Activated CD8-positive, alpha-beta memory T cell treated with anti-CD3 and anti-CD28 coated beads for 48 hours (primary cell): ENCODE data around the gene HIVEP1.
"Not testable (repeated sequence)": the region's sequence is repeated elsewhere in the genome, so short reads cannot be mapped to it uniquely, and the experiment has no call there.

Experiments
- DNase-seq, 3 experiments: peaks; one replicate each; pipeline ENCODE4 v3.0.0-alpha.2; 2020; ENCODE audit warnings: low read depth in 2 of 3, low spot score in 2 of 3

HIVEP1 gene

GRCh38 chr6:12151433-12151820 is 139.3 kb downstream of the HIVEP1 start:
- DNase-seq = no peak

GRCh38 chr6:12152023-12152970 is 140.2 kb downstream of the HIVEP1 start:
- no peak for DNase-seq

DNA sequence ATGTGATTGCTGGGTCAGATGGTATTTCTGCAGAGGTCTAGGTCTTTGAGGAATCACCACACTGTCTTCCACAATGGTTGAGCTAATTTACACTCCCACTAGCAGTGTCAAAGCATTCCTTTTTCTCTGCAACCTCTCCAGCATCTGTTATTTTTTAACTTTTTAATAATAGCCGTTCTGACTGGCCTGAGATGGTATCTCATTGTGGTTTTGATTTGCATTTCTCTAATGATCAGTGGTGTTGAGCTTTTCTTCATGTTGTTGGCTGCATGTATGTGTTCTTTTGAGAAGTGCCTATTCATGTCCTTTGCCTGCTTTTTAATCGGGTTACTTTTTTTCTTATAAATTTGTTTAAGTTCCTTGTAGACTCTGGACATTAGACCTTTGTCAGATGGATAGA is 143.7 kb downstream of the HIVEP1 start:
- not testable (repeated sequence) for DNase-seq

GRCh38 chr6:12158686-12159415 is 146.7 kb downstream of the HIVEP1 start:
- DNase-seq = no peak

DNA sequence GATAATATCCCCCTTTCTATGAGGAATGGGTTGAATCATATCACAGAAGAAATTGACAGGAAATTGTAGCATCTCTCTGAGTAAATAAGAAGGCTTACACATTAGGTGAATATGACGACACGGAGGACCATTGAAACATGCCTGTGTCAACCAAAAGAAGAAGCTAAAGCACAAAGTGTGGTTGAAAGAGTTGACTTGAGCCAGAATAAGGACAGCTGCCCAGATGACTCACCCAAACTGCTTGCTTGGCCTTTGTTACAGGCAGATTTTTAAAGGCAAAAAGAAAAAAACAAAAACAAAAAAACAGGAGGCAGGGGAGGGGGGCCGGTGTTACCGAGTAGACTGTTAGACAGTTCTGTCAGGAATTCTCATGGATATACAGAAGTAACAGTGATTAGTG is 148.2 kb downstream of the HIVEP1 start:
- DNase-seq = no peak

DNA sequence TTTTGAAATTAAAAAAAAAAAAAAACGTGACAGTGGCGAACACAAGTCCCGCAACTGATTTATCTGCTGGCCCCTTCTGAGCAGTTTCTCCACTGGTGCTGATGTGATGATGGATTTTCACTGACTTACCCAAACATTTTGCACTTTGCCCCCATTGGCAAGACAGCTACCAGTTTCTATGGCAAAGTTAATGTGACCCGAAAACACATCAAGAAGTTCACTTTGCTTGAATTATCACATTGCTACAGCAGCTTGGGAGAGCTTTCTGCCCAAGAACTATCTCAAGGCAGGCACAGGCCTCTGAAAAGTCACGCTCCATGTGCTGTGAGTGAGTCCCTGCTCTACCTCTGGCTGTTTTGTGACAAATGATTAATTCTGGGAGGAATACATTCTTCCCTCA is 150.1 kb downstream of the HIVEP1 start:
- no peak for DNase-seq

GRCh38 chr6:12163149-12163548 is 151.0 kb downstream of the HIVEP1 start:
- DNase-seq = no peak

- no peak for DNase-seq
Measured at GRCh38 chr6:12163744-12164507, 151.8 kb downstream of the HIVEP1 start.

- DNase-seq = no peak
Measured at GRCh38 chr6:12164508-12164770, 152.3 kb downstream of the HIVEP1 start.

- DNase-seq = no peak
Measured at GRCh38 chr6:12165297-12165696, 153.2 kb downstream of the HIVEP1 start.

DNA sequence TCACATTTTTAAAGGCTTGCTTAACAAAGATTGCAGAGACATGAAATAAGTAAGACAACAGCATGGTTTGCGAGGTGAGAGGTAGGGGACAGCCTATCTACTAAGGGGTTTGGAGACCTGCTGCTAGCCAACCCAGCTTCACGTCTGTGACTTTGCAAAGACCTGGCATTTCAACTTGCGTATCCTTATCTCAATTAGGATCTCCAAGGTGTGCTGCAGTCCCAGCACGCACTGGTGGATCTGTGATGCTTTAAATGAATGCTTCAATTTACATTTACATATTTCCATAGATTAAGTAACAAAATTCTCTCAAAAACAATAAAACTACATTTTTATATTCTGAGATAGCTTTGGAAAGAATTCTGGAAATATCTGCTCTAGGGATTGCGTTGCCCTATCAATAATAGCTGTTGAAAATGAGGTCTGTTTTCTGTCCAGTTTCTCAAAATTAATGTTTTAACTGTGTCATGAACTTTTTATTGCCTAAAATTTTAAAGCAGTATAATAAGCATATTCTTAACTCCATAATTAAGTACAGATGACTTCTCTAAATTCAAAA is 153.7 kb downstream of the HIVEP1 start:
- no peak for DNase-seq

DNA sequence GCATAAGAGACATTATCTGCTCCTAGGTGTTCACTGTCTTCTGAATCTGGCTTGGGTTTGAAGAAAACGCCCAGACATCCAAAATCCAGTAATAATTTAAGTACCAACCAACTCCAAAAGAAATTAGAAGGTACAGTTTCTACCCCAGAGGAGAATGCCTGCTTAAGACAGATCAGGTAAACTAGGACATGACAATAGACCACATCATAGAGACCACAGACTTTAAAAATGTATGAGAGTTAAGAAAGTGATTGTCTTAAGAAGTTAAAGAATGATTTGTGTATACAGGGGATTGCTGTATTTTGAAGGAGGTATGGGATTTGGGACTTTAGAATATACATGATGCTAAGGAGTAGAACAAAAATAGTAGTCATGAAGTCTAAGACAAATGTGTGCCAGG is 157.3 kb downstream of the HIVEP1 start:
- DNase-seq = no peak

- no peak for DNase-seq
Measured at GRCh38 chr6:12170351-12171092, 158.4 kb downstream of the HIVEP1 start.

- no peak for DNase-seq
Measured at GRCh38 chr6:12171717-12172116, 159.6 kb downstream of the HIVEP1 start.

DNA sequence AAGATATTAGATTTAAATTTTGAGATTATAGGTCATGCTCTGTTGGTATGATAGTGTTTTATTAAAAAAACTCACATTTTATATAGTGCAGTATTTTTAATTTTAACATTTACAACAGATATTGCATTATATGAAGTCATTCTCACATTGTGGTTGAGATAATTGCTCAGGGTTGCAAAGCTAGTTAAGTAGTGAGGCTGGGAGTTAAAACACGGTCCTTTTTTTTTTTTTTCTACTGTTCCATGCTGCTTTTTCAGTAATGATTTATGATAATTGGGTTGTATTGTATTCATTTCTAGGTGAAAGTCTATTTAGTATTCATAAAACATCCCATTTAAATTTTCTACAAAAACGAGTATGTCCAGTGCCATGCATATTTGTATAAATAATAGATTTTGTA is 160.5 kb downstream of the HIVEP1 start:
- no peak for DNase-seq

GRCh38 chr6:12173181-12173580 is 161.1 kb downstream of the HIVEP1 start:
- no peak for DNase-seq

GRCh38 chr6:12173661-12174060 is 161.5 kb downstream of the HIVEP1 start:
- DNase-seq = no peak

DNA sequence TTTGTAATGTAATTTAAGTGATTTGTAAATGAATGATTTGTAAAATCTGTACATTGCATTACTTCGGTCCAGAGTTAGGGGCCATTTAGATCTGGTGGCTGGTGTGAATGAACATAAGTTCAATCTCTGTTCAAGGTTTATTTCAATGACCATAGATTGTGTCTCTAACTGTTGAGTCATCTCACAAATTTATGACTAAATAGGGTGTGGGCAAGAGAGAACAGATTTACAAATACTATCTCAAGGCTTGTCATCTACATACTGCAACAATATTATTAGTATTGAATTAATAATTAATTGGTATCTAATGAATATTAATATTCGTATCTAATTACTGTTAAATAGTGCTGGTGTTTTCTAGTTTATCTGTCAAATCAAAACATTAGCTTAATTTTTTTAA is 162.8 kb downstream of the HIVEP1 start:
- no peak for DNase-seq

GRCh38 chr6:12175626-12176025 is 163.5 kb downstream of the HIVEP1 start:
- no peak for DNase-seq

- not testable (repeated sequence) for DNase-seq
Measured at GRCh38 chr6:12176782-12177181, 164.7 kb downstream of the HIVEP1 start.

DNA sequence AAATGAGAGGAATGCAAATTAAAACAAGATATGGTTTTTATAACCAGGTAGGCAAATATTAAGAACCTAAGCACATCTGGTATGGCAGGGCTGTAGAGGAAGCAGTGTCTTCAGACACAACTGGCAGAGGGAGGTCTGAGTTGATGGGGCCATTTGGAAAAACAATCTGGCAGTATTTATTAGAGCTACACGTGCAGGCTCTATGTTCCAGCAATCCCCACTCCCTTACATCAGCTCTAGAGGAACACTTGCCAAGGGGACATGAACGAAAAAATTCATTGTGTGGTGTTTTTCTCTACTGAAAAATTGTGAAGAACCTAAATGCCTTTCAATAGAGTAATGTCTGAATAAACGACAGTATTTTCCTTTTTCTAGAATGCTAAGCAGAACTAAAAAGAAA is 166.4 kb downstream of the HIVEP1 start:
- DNase-seq = no peak
